HG03135 (cell line): ENCODE results near the gene AAK1.
"Not testable (repeated sequence)": the region's sequence is repeated elsewhere in the genome, so short reads cannot be mapped to it uniquely, and the experiment has no call there.

Experiments used
- ATAC-seq: cut with Tn5 transposase; IDR thresholded peaks from one replicate; pipeline ENCODE4 v1.9.1; 2021; ENCODE audit warnings: mild to moderate bottlenecking, moderate library complexity; ENCODE audit not compliant: unreplicated experiment

AAK1 gene

GRCh38 chr2:69459936-69460335, 183.6 kb downstream of the AAK1 start:
- ATAC-seq, result no peak

- no peak for ATAC-seq
Measured at GRCh38 chr2:69456950-69457445, 186.5 kb downstream of the AAK1 start.

- ATAC-seq, result no peak
Measured at GRCh38 chr2:69456154-69456553, 187.4 kb downstream of the AAK1 start.

- no peak for ATAC-seq
Measured at GRCh38 chr2:69454976-69455375, 188.6 kb downstream of the AAK1 start.

GRCh38 chr2:69453475-69454129, 189.9 kb downstream of the AAK1 start:
- peak; percentile 80 for ATAC-seq

- ATAC-seq, result no peak
Measured at GRCh38 chr2:69452687-69453086, 190.9 kb downstream of the AAK1 start.

GRCh38 chr2:69450735-69451416, 192.7 kb downstream of the AAK1 start:
- no peak for ATAC-seq

- ATAC-seq, result no peak
Measured at GRCh38 chr2:69449906-69450305, 193.6 kb downstream of the AAK1 start.

GRCh38 chr2:69443673-69444072, 199.9 kb downstream of the AAK1 start:
- ATAC-seq, result not testable (repeated sequence)

- not testable (repeated sequence) for ATAC-seq
Measured at GRCh38 chr2:69439499-69439898, 204.0 kb downstream of the AAK1 start.

- no peak for ATAC-seq
Measured at GRCh38 chr2:69438580-69438979, 205.0 kb downstream of the AAK1 start.

GRCh38 chr2:69437751-69438154, 205.8 kb downstream of the AAK1 start:
- no peak for ATAC-seq

- ATAC-seq, result peak; percentile 96
Measured at GRCh38 chr2:69436938-69437750, 206.4 kb downstream of the AAK1 start, which contains the start of gene NFU1. Gene NFU1, minus strand, starts transcription at chr2:69437435. Its CDS starts 13 bp downstream, at chr2:69437422.

GRCh38 chr2:69436596-69436937, 207.0 kb downstream of the AAK1 start:
- peak; percentile 10 for ATAC-seq

GRCh38 chr2:69434753-69435152, 208.8 kb downstream of the AAK1 start:
- no peak for ATAC-seq

- ATAC-seq, result no peak
Measured at GRCh38 chr2:69429491-69430183, 213.9 kb downstream of the AAK1 start.

GRCh38 chr2:69428981-69429380, 214.6 kb downstream of the AAK1 start:
- no peak for ATAC-seq

GRCh38 chr2:69424419-69424818, 219.1 kb downstream of the AAK1 start:
- no peak for ATAC-seq

GRCh38 chr2:69422198-69422597, 221.3 kb downstream of the AAK1 start:
- ATAC-seq, result no peak

- ATAC-seq, result not testable (repeated sequence)
Measured at GRCh38 chr2:69419111-69419510, 224.4 kb downstream of the AAK1 start.

- no peak for ATAC-seq
Measured at GRCh38 chr2:69416147-69416546, 227.4 kb downstream of the AAK1 start.
